Erythroblast (primary cell): Measurements from ENCODE around the gene FBXO10.

ENCODE experiments used
- GATA1 ChIP-seq: IDR thresholded peaks from 2 replicates; pipeline ENCODE4 v1.6.1; 2011; ENCODE audit warnings: low read depth, mild to moderate bottlenecking, control low read depth, low read length, moderate library complexity
- POLR2A ChIP-seq: IDR thresholded peaks from 2 replicates; pipeline ENCODE4 v1.6.1; 2011; ENCODE audit warnings: mild to moderate bottlenecking, low read length

DNA sequence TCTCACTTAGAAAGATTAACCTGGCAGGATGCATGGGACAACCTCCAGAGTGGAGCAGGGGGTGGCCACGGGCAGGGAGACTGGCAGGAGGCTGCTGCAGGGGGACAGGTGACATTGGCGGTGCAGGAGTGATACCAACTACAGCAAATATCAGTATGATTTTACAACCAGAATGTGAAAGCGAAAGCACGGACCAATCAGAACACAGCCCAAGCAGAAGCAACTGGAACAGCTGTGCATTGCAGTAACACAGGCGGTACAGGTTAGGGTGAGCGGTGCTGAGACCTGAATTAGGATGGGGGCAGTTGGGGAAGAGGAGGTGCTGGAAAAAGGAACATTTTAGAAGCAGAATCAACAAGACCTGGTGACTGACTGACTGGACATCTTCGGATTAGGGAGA lies 61.2 kb downstream of the FBXO10 start:
- TF ChIP-seq POLR2A = no peak
- no peak for TF ChIP-seq GATA1
